ENCODE measurements around the gene CATSPERB.
"Not testable (repeated sequence)": the region's sequence is repeated elsewhere in the genome, so short reads cannot be mapped to it uniquely, and the experiment has no call there.

The CATSPERB gene

GRCh38 chr14:91677687-91678086 lies 54.2 kb downstream of the CATSPERB start:
- not testable (repeated sequence) for DNase-seq (ENCODE audit: low read depth, low spot score)

- DNase-seq (ENCODE audit: low read depth, low spot score): no peak
These were observed 57.0 kb downstream of the CATSPERB start for GRCh38 chr14:91674911-91675310.

GRCh38 chr14:91669867-91670266 lies 62.0 kb downstream of the CATSPERB start:
- DNase-seq (ENCODE audit: low read depth, low spot score): no peak

- not testable (repeated sequence) for DNase-seq (ENCODE audit: low read depth, low spot score)
These were observed 64.8 kb downstream of the CATSPERB start for GRCh38 chr14:91667101-91667500.

GRCh38 chr14:91660790-91661189 lies 71.1 kb downstream of the CATSPERB start:
- no peak for DNase-seq (ENCODE audit: low read depth, low spot score)

- DNase-seq (ENCODE audit: low read depth, low spot score): no peak
These were observed 77.0 kb downstream of the CATSPERB start for GRCh38 chr14:91654836-91655235.

GRCh38 chr14:91653451-91653850 lies 78.4 kb downstream of the CATSPERB start:
- DNase-seq (ENCODE audit: low read depth, low spot score): no peak

- no peak for DNase-seq (ENCODE audit: low read depth, low spot score)
These were observed 82.0 kb downstream of the CATSPERB start for GRCh38 chr14:91649930-91650329.

GRCh38 chr14:91647856-91648255 lies 84.0 kb downstream of the CATSPERB start:
- DNase-seq (ENCODE audit: low read depth, low spot score): no peak

GRCh38 chr14:91636604-91637003 lies 95.3 kb downstream of the CATSPERB start:
- no peak for DNase-seq (ENCODE audit: low read depth, low spot score)

- DNase-seq (ENCODE audit: low read depth, low spot score): no peak
These were observed 107.1 kb downstream of the CATSPERB start for GRCh38 chr14:91624757-91625156.

- no peak for DNase-seq (ENCODE audit: low read depth, low spot score)
These were observed 117.7 kb downstream of the CATSPERB start for GRCh38 chr14:91614187-91614586.

GRCh38 chr14:91613459-91614112 lies 118.3 kb downstream of the CATSPERB start:
- no peak for DNase-seq (ENCODE audit: low read depth, low spot score)

GRCh38 chr14:91611528-91611927 lies 120.4 kb downstream of the CATSPERB start:
- no peak for DNase-seq (ENCODE audit: low read depth, low spot score)

- no peak for DNase-seq (ENCODE audit: low read depth, low spot score)
These were observed 122.7 kb downstream of the CATSPERB start for GRCh38 chr14:91609161-91609560.

- DNase-seq (ENCODE audit: low read depth, low spot score): no peak
These were observed 124.4 kb downstream of the CATSPERB start for GRCh38 chr14:91607322-91608047.

GRCh38 chr14:91606851-91607250 lies 125.0 kb downstream of the CATSPERB start:
- no peak for DNase-seq (ENCODE audit: low read depth, low spot score)

GRCh38 chr14:91604611-91605010 lies 127.3 kb downstream of the CATSPERB start:
- DNase-seq (ENCODE audit: low read depth, low spot score): not testable (repeated sequence)

GRCh38 chr14:91599994-91600393 lies 131.9 kb downstream of the CATSPERB start:
- DNase-seq (ENCODE audit: low read depth, low spot score): no peak

GRCh38 chr14:91595736-91596135 lies 136.2 kb downstream of the CATSPERB start:
- DNase-seq (ENCODE audit: low read depth, low spot score): no peak

- not testable (repeated sequence) for DNase-seq (ENCODE audit: low read depth, low spot score)
These were observed 137.9 kb downstream of the CATSPERB start for GRCh38 chr14:91593957-91594356.

GRCh38 chr14:91586410-91586809 lies 145.5 kb downstream of the CATSPERB start:
- no peak for DNase-seq (ENCODE audit: low read depth, low spot score)

GRCh38 chr14:91585856-91586255 lies 146.0 kb downstream of the CATSPERB start:
- no peak for DNase-seq (ENCODE audit: low read depth, low spot score)
